Measurements from ENCODE around the gene ARHGDIA. TPM values are rescaled to one million over a fixed set of nuclear protein-coding genes. Genes with fewer than 3 reads are reported as not detected.

ARHGDIA gene
- total RNA-seq, 1 donor from 2014 or later, result 396 TPM

GRCh38 chr17:81863123-81863675 is 7.9 kb downstream of the ARHGDIA start:
- H3K27ac Mint-ChIP-seq, result no peak overlapping the region
- POLR2A ChIA-PET, result interaction anchor here (0.6 kb wide), 1 partner anchor 115 kb away, joined by 3 read pairs; no protein-coding TSS in a partner anchor
- CTCF ChIA-PET, result no interaction called here
- H3K36me3 Mint-ChIP-seq (ENCODE audit: low read depth), result peaks cover 33% of the 10 kb centered on the region
- peaks cover 38% of the 10 kb centered on the region for H3K4me1 Mint-ChIP-seq
- H3K4me3 Mint-ChIP-seq, result peak overlapping the region; percentile 19
- ATAC-seq (ENCODE audit: low read depth) (no peak), DNase-seq (no peak)
- no peaks in the 10 kb centered on the region for H3K27me3 Mint-ChIP-seq
- H3K9me3 Mint-ChIP-seq, result no peaks in the 10 kb centered on the region
- intact Hi-C loops (cut with micrococcal nuclease), result loop anchor here (10.0 kb wide), 1 partner anchor 348 kb away; the partner anchor contains the start of gene ACTG1
- TF ChIP-seq CTCF (IDR thresholded peaks at IDR 0.05), result no peak

GRCh38 chr17:81860756-81861568 is 10.2 kb downstream of the ARHGDIA start:
- Mint-ChIP-seq H3K4me3 (peak overlapping the region; percentile 89), H3K4me1 (peaks cover 30% of the 10 kb centered on the region)

GRCh38 chr17:81859906-81860755 is 11.0 kb downstream of the ARHGDIA start, which contains the start of gene P4HB:
Gene P4HB (minus strand): TSS chr17:81860535. CDS start chr17:81860471, 64 bp downstream.
- peak within 1 kb of the TSS; percentile 94 for H3K27ac Mint-ChIP-seq
- DNase-seq (peak; percentile 88), ATAC-seq (ENCODE audit: low read depth) (no peak)
- peaks cover 30% of the 10 kb centered on the region for H3K4me1 Mint-ChIP-seq
- ChIA-PET CTCF (no interaction called here), POLR2A (interaction anchor here (0.6 to 3.9 kb wide), 18 partner anchors 11 to 594 kb away, joined by 3 to 77 read pairs (median 6); partner anchors contain the start of genes ACTG1, ARHGDIA, ARL16 and DCXR)
- no peak for TF ChIP-seq CTCF (IDR thresholded peaks at IDR 0.05)
- H3K4me3 Mint-ChIP-seq, result peak within 1 kb of the TSS; percentile 89
- H3K36me3 Mint-ChIP-seq (ENCODE audit: low read depth), result peaks cover 41% of the 10 kb centered on the region
- no peaks in the 10 kb centered on the region for H3K27me3 Mint-ChIP-seq
- intact Hi-C loops (cut with micrococcal nuclease), result loop anchor here (1.0 to 10.0 kb wide), 12 partner anchors 31 to 345 kb away; partner anchors contain the start of genes ACTG1, ALYREF, ANAPC11 and ARL16
- no peaks in the 10 kb centered on the region for H3K9me3 Mint-ChIP-seq

More at GRCh38 chr17:81860756-81861568, 10.2 kb downstream of the ARHGDIA start:
- Mint-ChIP-seq H3K36me3 (ENCODE audit: low read depth) (peaks cover 33% of the 10 kb centered on the region), H3K27me3 (no peaks in the 10 kb centered on the region), H3K27ac (peak overlapping the region; percentile 94), H3K9me3 (no peaks in the 10 kb centered on the region)
- ChIA-PET POLR2A (interaction anchor here (0.6 to 3.9 kb wide), 19 partner anchors 10 to 1596 kb away, joined by 3 to 77 read pairs (median 5); partner anchors contain the start of genes ACTG1, ALYREF, ANAPC11 and ARHGDIA), CTCF (no interaction called here)
- DNase-seq, result peak; percentile 100
- peak; percentile 90 for ATAC-seq (ENCODE audit: low read depth)
- intact Hi-C loops (cut with micrococcal nuclease), result loop anchor here (1.0 to 10.0 kb wide), 14 partner anchors 10 to 346 kb away; partner anchors contain the start of genes ACTG1, ALYREF, ANAPC11 and ARHGDIA
- no peak for TF ChIP-seq CTCF (IDR thresholded peaks at IDR 0.05)

- POLR2A ChIA-PET, result interaction anchor here (0.6 to 3.9 kb wide), 6 partner anchors 10 to 306 kb away, joined by 3 to 77 read pairs (median 4); partner anchors contain the start of genes ARHGDIA, ARL16, HGS and MAFG
- no peak for DNase-seq
- H3K36me3 Mint-ChIP-seq (ENCODE audit: low read depth), result peaks cover 49% of the 10 kb centered on the region
These were observed 11.9 kb downstream of the ARHGDIA start for GRCh38 chr17:81858967-81859905.

More at GRCh38 chr17:81858967-81859905, 11.9 kb downstream of the ARHGDIA start:
- Mint-ChIP-seq H3K27me3 (no peaks in the 10 kb centered on the region), H3K4me1 (peaks cover 30% of the 10 kb centered on the region), H3K4me3 (peak overlapping the region; percentile 82), H3K9me3 (no peaks in the 10 kb centered on the region), H3K27ac (peak overlapping the region; percentile 70)
- intact Hi-C loops (cut with micrococcal nuclease), result no loop called here
- no peak for TF ChIP-seq CTCF (IDR thresholded peaks at IDR 0.05)
- no peak for ATAC-seq (ENCODE audit: low read depth)
- CTCF ChIA-PET, result no interaction called here

All from activated B cell treated with CpG ODN at 0.5 μM for 24 hours (primary cell).